OCI-M1 (cell line): Measurements from ENCODE around the gene IL17A.

Experiments
- DNase-seq: peaks from one replicate; lab custom pipeline; 2025; lab: John Stamatoyannopoulos, UW

Gene IL17A

DNA sequence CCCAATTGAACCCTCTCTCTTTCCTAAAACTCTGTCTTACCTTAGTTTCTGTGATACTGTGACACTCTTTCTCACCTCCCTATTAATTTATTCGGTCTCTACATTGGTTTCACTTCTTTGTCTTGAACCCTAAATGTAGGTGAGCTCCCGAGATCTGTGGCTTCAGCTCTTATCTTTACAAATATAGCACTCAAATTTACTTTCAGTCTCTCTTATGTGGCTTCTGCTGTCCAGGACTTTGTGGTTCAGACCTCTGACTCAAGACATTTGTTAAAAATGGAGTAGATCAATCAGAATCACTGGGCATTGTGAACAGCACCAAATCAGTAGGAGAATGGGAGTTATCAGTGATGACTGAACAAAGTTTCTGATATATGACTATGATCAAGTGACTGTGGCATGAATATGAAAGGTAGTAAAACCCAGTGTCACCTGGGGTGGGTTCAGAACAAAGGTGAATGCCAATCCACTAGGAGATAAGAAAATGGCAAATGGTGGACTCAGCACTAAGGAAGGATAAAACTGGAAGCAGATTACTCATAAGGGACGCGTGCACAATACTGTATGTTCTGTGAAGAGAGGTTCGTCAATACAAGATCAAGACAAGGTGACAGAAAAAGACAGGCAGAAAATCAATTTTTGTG is 30.9 kb downstream of the IL17A start:
- peak; percentile 70 for DNase-seq

DNA sequence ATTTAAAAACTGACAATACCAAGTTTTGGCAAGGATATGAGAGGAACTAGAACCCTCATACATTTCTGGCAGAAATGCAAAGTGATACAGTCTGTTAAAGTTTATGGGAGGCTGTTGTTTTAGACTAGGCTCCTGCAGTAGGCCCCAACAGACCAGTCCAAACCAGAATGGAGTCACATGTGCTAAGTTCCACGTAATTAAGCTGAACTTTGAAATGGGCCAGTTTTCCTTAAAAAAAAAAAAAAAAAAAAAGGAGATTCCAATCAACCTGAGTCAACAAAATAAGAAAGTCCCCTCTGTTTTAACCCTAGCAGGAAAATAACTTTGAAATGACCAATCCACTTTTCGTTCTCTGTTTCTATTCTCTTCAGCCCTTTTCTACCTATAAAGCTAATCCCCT is 31.6 kb downstream of the IL17A start:
- no peak for DNase-seq

DNA sequence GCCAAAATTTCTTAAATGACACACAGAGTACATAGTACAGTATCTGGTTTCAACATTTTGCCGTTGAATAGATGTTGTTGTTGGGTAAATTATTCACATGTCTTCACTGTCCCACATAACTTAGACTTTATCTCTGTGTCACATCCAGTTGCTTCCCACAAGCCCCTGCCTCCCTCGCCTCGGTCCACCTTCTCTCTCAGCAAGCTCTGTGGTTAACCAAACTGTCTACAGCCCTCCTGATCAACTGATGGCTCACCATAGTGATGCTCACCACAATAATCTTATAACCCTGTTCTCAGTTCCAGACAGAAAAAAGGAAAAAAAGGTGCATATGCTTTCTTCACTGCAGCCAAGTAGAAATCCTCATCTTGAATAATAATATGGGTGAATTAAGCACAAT is 35.1 kb downstream of the IL17A start:
- DNase-seq: peak; percentile 97

DNA sequence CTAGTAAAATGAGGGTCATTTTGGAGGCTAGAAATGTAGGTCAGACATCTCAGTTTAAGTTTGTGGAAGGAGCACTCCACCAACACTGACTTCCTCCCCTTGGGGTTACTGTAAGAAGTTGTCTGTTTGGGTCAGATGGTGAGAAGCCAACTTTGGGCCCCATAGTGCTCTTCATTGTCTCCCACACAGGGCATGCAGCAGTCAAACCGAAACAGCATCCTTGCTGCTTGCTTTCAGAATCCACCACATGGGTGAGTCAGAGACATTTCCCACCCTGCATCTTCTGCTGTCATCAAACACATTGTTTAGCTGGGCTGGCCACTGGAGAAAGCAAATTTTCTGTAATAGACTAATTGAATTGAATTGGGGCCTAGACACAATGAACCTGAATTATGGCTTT is 41.3 kb downstream of the IL17A start:
- DNase-seq: no peak

DNA sequence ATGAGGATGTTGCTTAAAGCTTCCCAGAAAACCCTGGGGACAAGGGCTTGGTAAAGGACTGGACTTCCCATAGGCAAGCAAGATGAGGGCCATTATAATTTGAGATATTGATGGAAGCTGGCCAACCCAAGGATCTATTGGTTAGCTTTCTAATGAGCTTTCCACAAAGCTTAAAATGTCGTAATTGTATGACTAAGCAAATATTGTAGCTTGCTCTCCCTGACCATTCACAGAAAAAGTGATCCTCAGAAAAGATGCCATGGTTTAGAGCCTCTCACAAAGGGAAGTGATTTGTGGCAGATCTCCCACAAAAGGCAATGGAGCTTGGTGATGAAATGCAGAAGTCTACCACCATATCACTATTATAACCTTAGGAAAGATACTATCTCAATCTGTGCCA is 44.5 kb downstream of the IL17A start:
- DNase-seq: peak; percentile 73

DNA sequence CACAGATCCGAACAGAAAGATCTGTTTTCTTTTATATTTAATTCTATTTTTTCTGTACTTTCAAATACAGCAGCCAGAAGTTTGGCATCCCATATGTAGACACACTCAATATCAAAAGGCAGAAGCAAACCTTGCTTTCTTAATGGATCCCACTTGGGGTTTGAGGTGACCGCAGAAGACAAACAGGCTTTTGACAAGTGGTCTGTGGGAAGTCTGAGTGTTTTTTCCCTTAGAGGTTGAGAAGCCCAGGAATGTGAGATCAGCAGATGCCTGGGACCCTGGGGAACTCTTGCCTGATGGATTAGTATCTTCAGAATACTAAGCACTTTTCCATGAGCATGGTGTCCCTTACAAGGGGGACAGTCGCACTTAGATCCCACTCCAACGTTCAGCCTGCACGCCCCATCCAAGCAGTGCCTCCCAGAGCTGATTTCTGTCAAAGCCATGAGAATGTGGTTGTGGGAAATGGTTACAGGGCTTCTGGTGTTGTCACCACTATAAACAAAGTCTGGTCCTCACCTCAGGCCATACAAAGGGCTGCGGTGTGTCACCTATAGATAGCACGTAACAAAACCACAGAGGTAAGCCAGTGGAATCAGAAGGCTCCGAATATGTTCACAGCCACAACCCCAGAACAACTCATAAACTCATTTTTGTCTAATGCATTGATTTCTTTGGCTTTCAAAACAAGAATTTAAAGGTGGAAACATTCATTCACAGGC is 45.4 kb downstream of the IL17A start:
- no peak for DNase-seq

DNA sequence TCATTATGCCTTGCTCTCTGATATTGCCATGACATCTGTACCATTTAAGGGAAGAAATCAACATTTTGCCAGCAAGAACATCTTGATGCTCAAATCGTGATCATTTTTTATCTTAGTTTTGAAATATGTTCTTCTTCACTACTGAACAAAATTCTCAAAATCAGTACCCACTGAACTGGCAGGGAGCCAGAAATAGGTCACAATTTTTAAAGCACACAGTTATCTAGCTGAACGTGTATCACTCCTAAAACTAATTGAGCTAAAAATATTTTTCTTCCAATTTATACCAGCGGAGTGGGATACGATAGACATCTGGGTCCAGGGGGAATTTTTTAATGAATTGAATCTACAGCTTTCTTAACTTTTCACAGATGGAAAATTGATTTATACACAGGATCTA is 46.8 kb downstream of the IL17A start:
- DNase-seq: peak; percentile 16

DNA sequence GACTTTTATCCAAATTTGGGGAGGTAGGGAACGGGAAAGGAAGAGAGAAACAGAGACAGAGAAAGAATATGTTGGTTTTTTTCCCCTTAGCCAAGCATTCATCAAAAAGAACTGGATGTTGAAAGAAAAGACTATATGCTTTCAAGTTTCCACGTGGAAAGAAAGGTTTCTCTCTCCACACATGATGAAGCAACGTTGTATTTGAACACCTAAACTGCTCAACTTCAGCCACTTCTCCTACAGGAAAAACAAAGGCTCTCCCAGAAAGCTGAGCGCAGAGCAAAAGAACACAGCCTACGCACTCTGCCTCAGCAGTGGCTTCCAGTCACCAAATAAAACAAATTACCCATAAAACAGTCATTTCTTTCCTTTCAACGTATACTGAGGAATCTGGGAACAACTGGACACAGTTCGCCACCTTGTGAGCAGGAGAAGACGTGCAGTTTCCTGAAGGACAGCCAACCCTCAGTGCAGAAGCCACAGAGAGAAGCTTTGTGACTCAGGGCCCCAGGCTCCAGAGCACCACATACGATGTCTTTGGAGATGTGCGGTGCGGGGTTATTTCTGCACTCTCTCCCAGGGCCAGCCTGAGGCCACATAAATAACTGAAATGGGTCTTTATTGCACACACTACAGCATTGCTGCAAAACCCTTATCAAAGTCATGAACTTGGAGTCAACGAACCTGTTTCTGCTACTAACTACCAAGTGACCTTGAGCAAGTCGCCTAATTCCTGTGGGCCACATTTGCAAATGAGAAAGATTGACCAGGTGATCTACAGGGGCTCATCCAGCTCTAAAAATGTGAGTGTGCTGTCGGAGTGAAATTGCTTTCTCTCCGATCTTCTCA is 48.0 kb downstream of the IL17A start:
- DNase-seq: peak; percentile 87
